Neuronal stem cell (in vitro differentiated cells): ENCODE measurements around the gene DMXL1.

Experiments
- DNase-seq: peaks from one replicate; pipeline ENCODE4 v3.0.0-alpha.2; 2013; ENCODE audit warnings: low spot score
- H2AFZ ChIP-seq: one replicate; pipeline ENCODE4 v1.6.1; 2013; ENCODE audit warnings: mild to moderate bottlenecking, low read length, inconsistent platforms
- H2AK5ac ChIP-seq: 2 replicates; pipeline ENCODE4 v1.6.1; 2013; ENCODE audit warnings: low read depth, mild to moderate bottlenecking, inconsistent platforms, low read length, moderate library complexity, mixed read lengths
- H2BK120ac ChIP-seq: 2 replicates; pipeline ENCODE4 v1.6.1; 2013; ENCODE audit warnings: low read depth, mild to moderate bottlenecking, inconsistent platforms, low read length, moderate library complexity, mixed read lengths
- H2BK12ac ChIP-seq: one replicate; pipeline ENCODE4 v1.6.1; 2013; ENCODE audit warnings: low read length, inconsistent platforms
- H2BK15ac ChIP-seq: 2 replicates; pipeline ENCODE4 v1.6.1; 2013; ENCODE audit warnings: mild to moderate bottlenecking, low read length, inconsistent platforms, mixed read lengths
- H2BK5ac ChIP-seq: one replicate; pipeline ENCODE4 v1.6.1; 2013; ENCODE audit warnings: inconsistent platforms, mild to moderate bottlenecking, low read length, moderate library complexity
- H3K14ac ChIP-seq: one replicate; pipeline ENCODE4 v1.6.1; 2013; ENCODE audit warnings: low read length, inconsistent platforms
- H3K18ac ChIP-seq: 2 replicates; pipeline ENCODE4 v1.6.1; 2013; ENCODE audit warnings: low read length, inconsistent platforms
- H3K23ac ChIP-seq: 2 replicates; pipeline ENCODE4 v1.6.1; 2013; ENCODE audit warnings: low read depth, mild to moderate bottlenecking, mixed read lengths, low read length, inconsistent platforms; ENCODE audit not compliant: poor library complexity
- H3K27ac ChIP-seq: replicated peaks from 3 replicates; pipeline ENCODE4 v1.5.1; 2013; ENCODE audit warnings: low read length, inconsistent platforms
- H3K27me3 ChIP-seq, 3 experiments: 2 replicates each; pipeline ENCODE4 v1.6.1; 2013; ENCODE audit warnings: low read length in 3 of 3, mild to moderate bottlenecking in 2 of 3, inconsistent platforms in 1 of 3, low read depth in 1 of 3, mixed read lengths in 1 of 3, moderate library complexity in 1 of 3; ENCODE audit not compliant: control insufficient read depth in 3 of 3, insufficient read depth in 3 of 3
- H3K36me3 ChIP-seq, 2 donors: replicated peaks in 1 of 2; 2 replicates each; pipeline ENCODE4 v1.6.1; 2013; ENCODE audit warnings: low read length in 2 of 2; ENCODE audit not compliant: control insufficient read depth in 2 of 2, insufficient read depth in 2 of 2
- H3K4ac ChIP-seq: 2 replicates; pipeline ENCODE4 v1.6.1; 2013; ENCODE audit warnings: inconsistent platforms, mild to moderate bottlenecking, low read length, moderate library complexity
- H3K4me1 ChIP-seq, 2 donors: 1 replicate in 1 of 2; 2 replicates in 1 of 2; pipeline ENCODE4 v1.6.1; 2013; ENCODE audit warnings: low read length in 2 of 2, low read depth in 1 of 2; ENCODE audit not compliant: control insufficient read depth in 2 of 2, insufficient read depth in 1 of 2
- H3K4me2 ChIP-seq: one replicate; pipeline ENCODE4 v1.6.1; 2013; ENCODE audit warnings: mild to moderate bottlenecking, low read length, inconsistent platforms; ENCODE audit not compliant: insufficient read depth, poor library complexity, severe bottlenecking
- H3K4me3 ChIP-seq, 2 donors: 2 replicates each; pipeline ENCODE4 v1.5.1; 2013; ENCODE audit warnings: low read length in 2 of 2, mild to moderate bottlenecking in 2 of 2, inconsistent platforms in 1 of 2, moderate library complexity in 1 of 2
- H3K79me1 ChIP-seq: one replicate; pipeline ENCODE4 v1.6.1; 2013; ENCODE audit warnings: low read depth, mild to moderate bottlenecking, inconsistent platforms, low read length, moderate library complexity
- H3K9ac ChIP-seq: one replicate; pipeline ENCODE4 v1.6.1; 2013; ENCODE audit warnings: mild to moderate bottlenecking, low read depth, low read length, inconsistent platforms; ENCODE audit not compliant: poor library complexity
- H3K9me3 ChIP-seq, 2 donors: replicated peaks in 1 of 2; 2 replicates each; pipeline versions ENCODE3 to v1.6.1; 2013; ENCODE audit warnings: low read length in 2 of 2, mild to moderate bottlenecking in 2 of 2, inconsistent platforms in 1 of 2, low read depth in 1 of 2, mixed read lengths in 1 of 2, moderate library complexity in 1 of 2; ENCODE audit not compliant: control insufficient read depth in 2 of 2, insufficient read depth in 1 of 2
- H4K8ac ChIP-seq: one replicate; pipeline ENCODE4 v1.6.1; 2013; ENCODE audit warnings: low read depth, mild to moderate bottlenecking, inconsistent platforms, low read length, moderate library complexity
- H4K91ac ChIP-seq: one replicate; pipeline ENCODE4 v1.6.1; 2013; ENCODE audit warnings: low read length, low read depth, mild to moderate bottlenecking, inconsistent platforms; ENCODE audit not compliant: poor library complexity
- WGBS, 2 donors: extraction: QIAGEN DNeasy Blood & Tissue Kit; methylation state at CpG; one replicate each; pipeline ENCODE4 v1.1.7; 2013; ENCODE audit warnings: missing lambda C conversion rate in 2 of 2, mixed read lengths in 1 of 2; ENCODE audit not compliant: insufficient read length in 2 of 2, insufficient replicate concordance in 1 of 2; ENCODE audit errors: extremely low coverage in 2 of 2; 5-methylcytosine and 5-hydroxymethylcytosine counted together

Gene DMXL1

DNA sequence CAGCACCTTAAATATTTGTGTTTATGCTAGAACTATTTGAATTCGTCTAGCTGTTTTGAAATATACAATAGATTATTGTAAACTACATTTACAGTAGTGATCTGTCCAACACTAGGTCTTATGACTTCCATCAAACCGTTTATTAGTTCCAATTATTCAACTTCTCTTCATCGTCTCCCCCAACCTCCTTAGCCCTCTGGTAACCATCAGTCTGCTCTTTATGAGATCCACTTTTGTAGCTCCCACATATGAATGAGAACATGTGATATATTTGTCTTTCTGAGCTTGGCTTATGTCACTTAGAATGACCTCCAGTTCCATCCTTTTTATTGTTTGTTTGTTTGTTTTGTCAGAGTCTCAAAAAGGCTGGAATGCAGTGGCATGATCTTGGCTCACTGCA is 11.8 kb downstream of the DMXL1 start:
- no peak overlapping the region for H3K27ac ChIP-seq
- no peak for DNase-seq
- H4K8ac ChIP-seq = no peak overlapping the region
- H3K4me1 ChIP-seq = peaks cover 0 to 2% of the 10 kb centered on the region in 2 donors
- H2BK12ac ChIP-seq = no peak overlapping the region
- no peak overlapping the region for H3K4me3 ChIP-seq
- H3K79me1 ChIP-seq = no peaks in the 10 kb centered on the region
- H3K9ac ChIP-seq = no peak overlapping the region
- H2AFZ ChIP-seq = no peak overlapping the region
- H2BK15ac ChIP-seq = no peak overlapping the region
- H3K4me2 ChIP-seq = no peak overlapping the region
- H3K27me3 ChIP-seq = no peaks in the 10 kb centered on the region
- no peak overlapping the region for H3K4ac ChIP-seq
- WGBS, 2 donors = no CpG with 5 or more reads among the region's 3 CpGs
- no peaks in the 10 kb centered on the region for H3K9me3 ChIP-seq
- no peaks in the 10 kb centered on the region for H3K36me3 ChIP-seq
- H3K18ac ChIP-seq = no peak overlapping the region
- H4K91ac ChIP-seq = no peak overlapping the region
- no peak overlapping the region for H3K14ac ChIP-seq
- no peak overlapping the region for H2BK5ac ChIP-seq
- H3K23ac ChIP-seq = no peak overlapping the region
- no peak overlapping the region for H2BK120ac ChIP-seq
- H2AK5ac ChIP-seq = no peak overlapping the region

DNA sequence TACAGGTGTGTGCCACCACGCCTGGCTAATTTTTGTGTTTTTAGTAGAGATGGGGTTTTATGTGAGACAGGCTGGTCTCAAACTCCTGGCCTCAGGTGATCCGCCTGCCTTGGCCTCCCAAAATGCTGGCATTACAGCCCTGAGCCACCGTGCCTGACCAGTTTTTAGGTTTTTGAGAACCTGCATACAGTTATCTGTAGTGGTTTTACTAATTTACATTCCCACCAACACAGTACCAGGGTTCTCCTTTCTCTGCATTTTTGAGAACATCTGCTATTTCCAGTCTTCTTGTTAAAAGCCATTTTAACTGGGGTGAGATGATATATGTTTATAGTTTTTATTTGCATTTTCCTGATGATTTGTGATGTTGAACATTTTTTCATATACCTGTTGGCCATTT is 12.8 kb downstream of the DMXL1 start:
- Histone ChIP-seq H4K91ac (no peak overlapping the region), H2BK5ac (no peak overlapping the region), H3K4me2 (no peak overlapping the region), H2BK12ac (no peak overlapping the region), H3K4me1 (peaks cover 0 to 2% of the 10 kb centered on the region in 2 donors), H3K4ac (no peak overlapping the region), H3K27ac (no peak overlapping the region), H2AFZ (no peak overlapping the region), H3K23ac (no peak overlapping the region), H3K9ac (no peak overlapping the region), H3K79me1 (no peaks in the 10 kb centered on the region), H3K14ac (no peak overlapping the region), H4K8ac (no peak overlapping the region), H3K27me3 (no peaks in the 10 kb centered on the region), H2BK15ac (no peak overlapping the region), H3K9me3 (no peaks in the 10 kb centered on the region), H2BK120ac (no peak overlapping the region), H2AK5ac (no peak overlapping the region), H3K36me3 (no peaks in the 10 kb centered on the region), H3K4me3 (no peak overlapping the region), H3K18ac (no peak overlapping the region)
- no peak for DNase-seq
- WGBS, 2 donors = no CpG with 5 or more reads among the region's 3 CpGs

DNA sequence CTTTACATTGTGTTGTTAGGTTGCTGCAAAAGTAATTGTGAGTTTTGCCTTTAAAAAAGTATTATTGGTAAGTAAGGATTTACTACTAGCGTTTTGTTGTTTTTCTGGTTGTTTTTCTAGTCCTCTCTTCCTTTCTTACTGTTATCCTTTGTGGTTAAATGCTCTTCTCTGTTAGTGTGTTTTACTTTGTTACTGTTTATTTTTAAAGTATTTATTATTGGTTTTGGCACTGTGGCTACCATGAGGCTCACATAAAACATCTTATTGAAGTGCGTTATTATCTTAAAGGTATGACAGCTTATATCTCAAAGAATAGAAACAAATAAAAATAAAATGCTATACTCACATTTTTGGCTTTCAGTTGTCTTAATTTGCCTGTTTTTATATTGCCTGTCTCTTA is 17.6 kb downstream of the DMXL1 start:
- Histone ChIP-seq H3K9ac (no peak overlapping the region), H3K4me1 (no peaks in the 10 kb centered on the region), H4K8ac (no peak overlapping the region), H3K4me3 (no peak overlapping the region), H2BK120ac (no peak overlapping the region), H3K18ac (no peak overlapping the region), H3K4ac (no peak overlapping the region), H3K23ac (no peak overlapping the region), H4K91ac (no peak overlapping the region), H3K9me3 (peaks cover 0 to 4% of the 10 kb centered on the region in 2 donors), H3K79me1 (no peaks in the 10 kb centered on the region), H3K4me2 (no peak overlapping the region), H3K27me3 (no peaks in the 10 kb centered on the region), H2BK12ac (no peak overlapping the region), H3K36me3 (no peaks in the 10 kb centered on the region), H2BK15ac (no peak overlapping the region), H3K27ac (no peak overlapping the region), H3K14ac (no peak overlapping the region), H2AK5ac (no peak overlapping the region), H2AFZ (no peak overlapping the region), H2BK5ac (no peak overlapping the region)
- no CpG with 5 or more reads among the region's 2 CpGs for WGBS, 2 donors
- DNase-seq = no peak

DNA sequence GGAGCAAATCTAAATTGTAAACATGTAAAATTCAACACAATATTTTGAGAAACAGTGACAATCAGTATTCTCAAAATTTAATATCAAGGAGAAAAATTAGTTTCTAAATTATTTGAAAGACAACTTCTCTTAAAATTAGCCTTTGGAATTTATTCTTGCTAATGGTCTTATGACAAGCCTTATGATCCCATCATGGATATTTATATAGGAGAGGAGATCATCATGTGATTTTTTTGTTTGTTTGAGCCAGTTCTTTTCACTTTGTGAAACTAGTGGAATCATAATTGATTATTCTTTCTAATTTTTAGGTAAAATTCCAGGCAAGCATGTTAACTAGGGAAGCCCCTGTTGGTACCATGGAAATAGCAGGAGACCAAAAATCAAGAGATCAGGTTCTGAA is 24.7 kb downstream of the DMXL1 start:
- H2AFZ ChIP-seq = no peak overlapping the region
- no peaks in the 10 kb centered on the region for H3K4me1 ChIP-seq
- DNase-seq = no peak
- peaks cover 0 to 12% of the 10 kb centered on the region in 2 donors for H3K9me3 ChIP-seq
- H3K27me3 ChIP-seq = no peaks in the 10 kb centered on the region
- no peak overlapping the region for H2BK15ac ChIP-seq
- H3K23ac ChIP-seq = no peak overlapping the region
- no peak overlapping the region for H2BK120ac ChIP-seq
- no peak overlapping the region for H3K9ac ChIP-seq
- no peak overlapping the region for H2BK5ac ChIP-seq
- H2AK5ac ChIP-seq = no peak overlapping the region
- no peak overlapping the region for H4K8ac ChIP-seq
- H4K91ac ChIP-seq = no peak overlapping the region
- no peak overlapping the region for H3K4me3 ChIP-seq
- H3K4me2 ChIP-seq = no peak overlapping the region
- no peak overlapping the region for H3K4ac ChIP-seq
- no peak overlapping the region for H3K27ac ChIP-seq
- H3K18ac ChIP-seq = no peak overlapping the region
- H3K14ac ChIP-seq = no peak overlapping the region
- no peaks in the 10 kb centered on the region for H3K79me1 ChIP-seq
- peaks cover 0 to 19% of the 10 kb centered on the region in 2 donors for H3K36me3 ChIP-seq
- H2BK12ac ChIP-seq = no peak overlapping the region
